Renal pelvis (tissue), 12 donors: ENCODE data around the gene IFNAR2. TPM values are rescaled to one million over a fixed set of nuclear protein-coding genes. Genes with fewer than 3 reads are reported as not detected.

Source experiments
- DNase-seq: peaks from one replicate; pipeline ENCODE4 v3.0.0-alpha.2; 2013
- long read RNA-seq, 16 experiments: transcript quantifications; one replicate each; lab custom pipeline, GENCODE V29; 2026
- polyA plus RNA-seq, 3 donors: library from polyadenylated mRNA; unstranded; fragments of 120-200 nt; gene quantifications; one replicate each; pipeline ENCODE4 v1.2.1, GENCODE V29; 2013; ENCODE audit not compliant: insufficient read length in 3 of 3

Gene IFNAR2
- polyA plus RNA-seq = 10 to 100 TPM; 14.9 to 21.8 (median 15.2) TPM
- long read RNA-seq, donor 1, full-length matches to known transcripts = 7 of 7 reads
- long read RNA-seq, donor 1, partial matches to known transcripts = 0 of 7 reads
- long read RNA-seq, donor 1, other reads (novel, unspliced or antisense) = 0 of 7 reads
- long read RNA-seq, donor 2, full-length matches to known transcripts = 5 of 5 reads
- long read RNA-seq, donor 2, partial matches to known transcripts = 0 of 5 reads
- long read RNA-seq, donor 2, other reads (novel, unspliced or antisense) = 0 of 5 reads
- long read RNA-seq, donor 3, partial matches to known transcripts = 0 of 4 reads
- long read RNA-seq, donor 3, other reads (novel, unspliced or antisense) = 0 of 4 reads
- long read RNA-seq, donor 4, full-length matches to known transcripts = 7 of 7 reads
- long read RNA-seq, donor 4, partial matches to known transcripts = 0 of 7 reads
- long read RNA-seq, donor 4, other reads (novel, unspliced or antisense) = 0 of 7 reads
- long read RNA-seq, donor 5, full-length matches to known transcripts = 3 of 3 reads
- long read RNA-seq, donor 5, partial matches to known transcripts = 0 of 3 reads
- long read RNA-seq, donor 5, other reads (novel, unspliced or antisense) = 0 of 3 reads
- long read RNA-seq, donor 6, full-length matches to known transcripts = 6 of 6 reads
- long read RNA-seq, donor 6, partial matches to known transcripts = 0 of 6 reads
- long read RNA-seq, donor 6, other reads (novel, unspliced or antisense) = 0 of 6 reads
- long read RNA-seq, donor 7, full-length matches to known transcripts = 6 of 6 reads
- long read RNA-seq, donor 7, partial matches to known transcripts = 0 of 6 reads
- long read RNA-seq, donor 7, other reads (novel, unspliced or antisense) = 0 of 6 reads
- long read RNA-seq, donor 8, full-length matches to known transcripts = 2 of 2 reads
- long read RNA-seq, donor 8, partial matches to known transcripts = 0 of 2 reads
- long read RNA-seq, donor 8, other reads (novel, unspliced or antisense) = 0 of 2 reads
- long read RNA-seq, donor 9, partial matches to known transcripts = 0 of 4 reads
- long read RNA-seq, donor 9, other reads (novel, unspliced or antisense) = 0 of 4 reads
- long read RNA-seq, donor 10, full-length matches to known transcripts = 5 of 5 reads
- long read RNA-seq, donor 10, partial matches to known transcripts = 0 of 5 reads
- long read RNA-seq, donor 10, other reads (novel, unspliced or antisense) = 0 of 5 reads
- long read RNA-seq, donor 11, transcript IFNAR2-204 (9 exons, 1,389 nt) = major isoform, 5 of 5 reads
- long read RNA-seq, donor 11, partial matches to known transcripts = 0 of 5 reads
- long read RNA-seq, donor 11, other reads (novel, unspliced or antisense) = 0 of 5 reads
- long read RNA-seq, donor 12, full-length matches to known transcripts = 8 of 8 reads
- long read RNA-seq, donor 12, partial matches to known transcripts = 0 of 8 reads
- long read RNA-seq, donor 12, other reads (novel, unspliced or antisense) = 0 of 8 reads
- long read RNA-seq, donor 13, partial matches to known transcripts = 0 of 4 reads
- long read RNA-seq, donor 13, other reads (novel, unspliced or antisense) = 0 of 4 reads
- long read RNA-seq, donor 14, partial matches to known transcripts = 0 of 3 reads
- long read RNA-seq, donor 14, other reads (novel, unspliced or antisense) = 0 of 3 reads
- long read RNA-seq, donor 15, full-length matches to known transcripts = 10 of 10 reads
- long read RNA-seq, donor 15, partial matches to known transcripts = 0 of 10 reads
- long read RNA-seq, donor 15, other reads (novel, unspliced or antisense) = 0 of 10 reads
- long read RNA-seq, donor 16, full-length matches to known transcripts = 3 of 3 reads
- long read RNA-seq, donor 16, partial matches to known transcripts = 0 of 3 reads
- long read RNA-seq, donor 16, other reads (novel, unspliced or antisense) = 0 of 3 reads

DNA sequence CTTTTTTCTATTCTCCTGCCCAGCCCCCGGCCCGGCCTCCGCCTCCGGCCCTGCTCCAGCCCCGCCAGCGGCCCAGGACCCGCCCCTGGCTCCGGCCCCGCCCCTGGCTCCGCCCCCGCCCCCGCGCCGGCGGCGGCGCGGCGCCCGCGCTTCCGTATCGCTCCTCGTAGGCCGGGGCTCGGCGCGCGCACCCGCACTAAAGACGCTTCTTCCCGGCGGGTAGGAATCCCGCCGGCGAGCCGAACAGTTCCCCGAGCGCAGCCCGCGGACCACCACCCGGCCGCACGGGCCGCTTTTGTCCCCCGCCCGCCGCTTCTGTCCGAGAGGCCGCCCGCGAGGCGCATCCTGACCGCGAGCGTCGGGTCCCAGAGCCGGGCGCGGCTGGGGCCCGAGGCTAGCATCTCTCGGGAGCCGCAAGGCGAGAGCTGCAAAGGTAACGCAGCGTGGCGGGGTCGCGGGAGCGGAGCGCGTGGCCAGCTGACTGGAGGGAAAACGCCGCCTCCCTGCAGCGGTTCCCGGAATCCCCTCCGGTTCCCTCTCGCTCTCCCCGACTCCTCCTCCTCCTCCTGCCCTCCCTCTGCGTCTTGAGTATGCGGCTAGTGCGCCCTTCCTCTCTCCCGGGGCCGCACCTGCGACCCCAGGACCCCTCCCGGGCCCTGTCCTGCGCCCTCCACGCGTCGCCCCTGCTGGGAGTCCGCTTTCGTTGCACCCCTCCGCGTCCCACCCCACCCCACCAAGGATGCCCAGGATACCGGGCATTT lies at the start of gene IFNAR2:
Gene IFNAR2 (plus strand): TSS at position 155 of the 761 bp plus-strand sequence. CDS start 11,985 bp downstream, outside the sequence.
- DNase-seq = peak; percentile 73

DNA sequence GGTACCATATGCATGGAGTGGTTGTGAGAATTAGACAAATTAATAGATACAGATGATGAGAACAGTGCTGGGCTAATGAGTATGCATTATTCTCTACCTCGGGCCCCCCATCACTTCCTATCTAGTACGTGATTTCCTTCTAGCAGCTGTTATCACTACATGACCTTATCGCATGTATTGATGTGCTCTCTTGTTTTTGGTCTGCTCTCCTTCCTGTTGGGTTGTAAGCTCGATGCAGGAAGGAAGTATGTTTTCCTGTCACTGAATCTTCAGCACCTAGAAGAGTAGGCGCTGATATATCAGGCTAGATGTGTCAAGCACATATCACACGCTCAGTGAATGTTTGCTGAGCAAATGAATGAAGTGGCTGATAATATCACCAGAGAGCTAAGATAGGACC lies 43.9 kb upstream of the IFNAR2 start:
- DNase-seq = no peak

DNA sequence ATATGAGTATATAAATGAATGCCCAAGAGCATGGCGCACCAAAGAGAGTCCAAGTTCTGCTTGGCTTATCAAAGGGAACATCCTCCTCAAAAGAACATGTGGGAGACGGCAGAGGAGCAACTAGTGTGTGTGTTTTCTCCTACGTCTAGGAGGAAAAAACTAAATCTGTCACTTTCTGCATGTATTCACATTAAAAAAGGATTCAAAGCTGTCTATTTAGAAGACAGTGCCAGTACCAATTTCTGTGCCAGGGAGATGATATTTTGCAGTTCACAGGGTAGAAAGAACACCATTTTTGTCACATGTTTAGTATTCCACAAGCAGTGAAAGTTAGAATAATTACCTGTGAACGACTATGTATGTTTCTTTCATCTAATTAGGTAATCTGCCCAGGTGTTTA lies 42.5 kb upstream of the IFNAR2 start:
- no peak for DNase-seq

DNA sequence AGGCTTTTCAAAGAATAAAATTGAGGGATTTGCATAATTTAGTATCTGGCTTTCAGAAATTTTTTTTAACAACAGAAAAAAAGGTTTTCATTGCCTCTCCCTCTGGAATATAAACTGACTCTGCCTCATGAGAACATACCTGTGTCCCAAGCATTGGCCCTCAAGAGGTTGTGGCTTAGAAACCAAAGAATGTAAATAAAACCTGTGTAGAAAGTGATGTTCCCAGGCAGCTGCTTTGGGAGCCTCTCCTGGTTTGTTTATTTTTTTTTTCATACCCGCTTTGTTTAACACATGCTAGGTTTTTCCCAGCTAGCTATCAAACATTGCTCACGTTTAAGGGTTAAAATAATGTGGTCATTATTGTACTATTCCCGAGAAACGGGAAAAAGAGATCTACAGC lies 40.5 kb upstream of the IFNAR2 start:
- no peak for DNase-seq

DNA sequence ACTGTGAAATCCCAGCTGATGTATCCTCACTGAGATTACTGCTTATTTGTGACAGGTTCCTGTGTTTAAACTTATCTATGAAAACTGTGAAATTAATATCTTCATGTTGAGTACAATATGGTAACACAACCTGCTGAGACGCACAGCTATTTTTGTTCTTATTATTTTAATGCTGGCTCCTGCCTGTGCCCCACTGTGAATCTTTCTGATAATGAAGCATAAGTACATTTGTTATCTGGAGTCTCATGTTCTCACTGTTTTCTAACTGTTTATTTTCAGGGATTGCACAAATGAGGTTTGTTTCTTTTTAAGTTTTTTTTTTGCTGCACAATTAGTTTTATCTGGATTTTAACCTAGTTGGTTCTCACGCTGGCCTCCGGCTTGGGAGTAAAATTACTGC lies 39.9 kb upstream of the IFNAR2 start:
- DNase-seq = no peak

DNA sequence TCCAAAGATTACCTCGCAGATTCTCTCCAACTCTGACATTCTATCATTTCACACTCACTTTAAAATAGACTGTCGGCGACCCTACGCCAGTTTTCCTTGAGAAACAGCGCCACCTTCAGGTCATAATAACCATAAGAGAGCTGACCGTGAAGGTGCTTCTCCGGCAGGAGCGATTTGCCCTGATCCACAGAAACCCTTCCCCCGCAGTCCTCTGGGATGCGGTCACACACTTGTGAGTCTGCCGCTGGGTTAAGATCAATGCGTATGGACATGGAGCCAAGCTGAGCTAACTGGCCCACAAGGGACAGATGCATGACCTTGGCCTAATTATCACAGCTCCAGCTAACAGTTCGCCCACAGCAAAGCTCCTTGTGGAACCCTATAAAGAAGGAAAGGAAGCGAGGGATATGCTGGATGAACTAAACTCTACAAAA lies 32.8 kb upstream of the IFNAR2 start:
- peak; percentile 72 for DNase-seq

DNA sequence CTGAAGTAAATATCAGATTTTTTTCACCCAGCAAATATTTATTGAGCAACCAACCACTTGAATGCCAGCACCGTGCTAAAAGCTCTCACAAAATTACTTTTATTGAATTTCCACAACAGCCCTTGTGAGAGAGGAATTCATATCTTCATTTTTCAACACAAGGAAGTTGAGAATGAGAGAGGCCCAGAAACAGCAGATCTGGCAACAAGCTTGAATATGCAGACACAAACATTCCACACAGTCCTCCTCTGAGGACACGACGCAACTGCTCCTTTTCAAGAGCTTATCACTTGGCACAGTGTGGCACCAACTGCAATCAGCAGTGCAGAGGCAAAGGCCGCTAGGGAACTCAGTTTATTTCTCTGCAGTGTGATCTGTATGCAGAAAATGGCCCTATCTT lies 32.2 kb upstream of the IFNAR2 start:
- no peak for DNase-seq

DNA sequence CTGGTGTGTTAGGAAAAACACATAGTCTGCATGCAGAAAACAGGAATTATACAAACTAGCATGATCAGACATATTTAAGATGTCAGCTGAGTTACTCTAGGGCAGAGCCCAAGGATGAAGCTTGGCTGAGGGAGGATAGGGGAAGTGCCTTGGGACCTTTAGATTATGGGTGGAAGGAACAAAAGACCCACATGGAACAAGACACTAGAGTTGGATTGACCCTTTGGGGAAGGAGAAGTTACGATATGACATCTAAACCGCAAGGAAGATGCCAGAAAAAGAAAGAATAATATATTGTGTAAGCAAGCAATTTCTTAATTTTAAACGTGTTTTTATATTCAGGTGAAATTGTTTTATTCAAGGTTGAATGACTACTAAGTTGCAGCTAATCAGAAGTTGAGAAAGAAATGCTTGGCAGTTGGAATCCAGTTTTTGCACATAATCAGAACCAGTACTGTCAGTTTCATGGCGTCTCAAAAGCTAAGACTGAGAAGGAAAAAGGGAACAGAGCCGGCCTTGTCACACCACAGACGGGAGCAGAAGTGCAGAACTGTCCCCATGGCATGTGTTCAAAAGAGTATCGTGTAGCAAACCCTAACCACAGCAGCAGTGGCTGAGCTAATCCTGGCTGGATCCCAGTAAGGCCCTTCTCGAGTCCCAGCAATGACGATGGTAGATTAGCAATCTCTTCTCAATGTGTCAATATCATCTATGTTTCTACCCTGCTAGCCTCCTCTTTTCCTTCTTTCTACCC lies 31.2 kb upstream of the IFNAR2 start:
- DNase-seq = no peak

DNA sequence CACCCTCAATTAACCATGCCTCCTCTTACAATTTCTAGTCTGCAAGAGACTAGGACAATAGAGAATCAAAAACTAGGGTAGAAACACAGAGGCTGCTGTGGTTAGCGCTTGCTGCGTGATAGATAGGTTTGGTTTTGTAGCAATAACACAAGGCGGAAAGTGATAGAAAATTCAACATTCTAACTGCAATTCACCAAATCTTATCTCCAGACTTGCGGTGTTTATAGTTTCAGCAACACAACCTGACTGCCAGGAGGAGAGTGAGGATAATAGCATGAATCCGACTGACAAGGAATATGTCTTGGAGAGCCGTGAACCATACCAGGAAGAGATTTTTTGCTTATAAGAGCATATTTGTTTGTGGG lies 30.7 kb upstream of the IFNAR2 start:
- DNase-seq = no peak

DNA sequence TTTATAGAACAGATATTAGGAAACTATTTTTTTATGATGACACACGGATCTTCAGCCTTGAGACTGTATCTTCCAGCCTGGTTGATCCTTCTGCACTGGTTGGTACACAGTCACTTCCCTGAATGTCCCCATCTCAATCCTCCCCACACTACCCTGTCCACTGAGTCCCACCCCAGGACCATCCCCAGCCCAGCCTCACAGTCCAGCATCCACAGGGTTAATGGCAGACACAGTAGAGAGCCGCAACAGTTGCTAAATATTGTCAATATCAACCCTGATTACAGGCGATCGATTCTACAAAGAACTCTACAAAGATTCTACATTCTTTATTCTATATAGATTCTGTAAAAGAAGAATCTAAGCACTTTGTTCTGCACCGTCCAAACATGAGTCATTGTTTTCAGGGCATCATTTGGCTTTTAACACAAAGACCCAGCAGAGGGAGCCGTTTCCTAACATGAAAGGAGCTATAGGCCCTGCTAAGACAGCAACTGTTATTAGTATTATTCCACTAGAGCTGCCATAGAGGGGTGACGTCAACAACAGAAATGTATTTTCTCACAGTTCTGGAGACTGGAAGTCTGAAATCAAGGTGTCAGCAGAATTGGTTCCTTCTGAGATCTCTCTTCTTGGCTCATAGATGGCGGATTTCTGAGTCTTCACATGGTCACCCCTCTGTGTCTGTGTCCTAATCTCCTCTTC lies 30.1 kb upstream of the IFNAR2 start:
- DNase-seq = peak; percentile 90

DNA sequence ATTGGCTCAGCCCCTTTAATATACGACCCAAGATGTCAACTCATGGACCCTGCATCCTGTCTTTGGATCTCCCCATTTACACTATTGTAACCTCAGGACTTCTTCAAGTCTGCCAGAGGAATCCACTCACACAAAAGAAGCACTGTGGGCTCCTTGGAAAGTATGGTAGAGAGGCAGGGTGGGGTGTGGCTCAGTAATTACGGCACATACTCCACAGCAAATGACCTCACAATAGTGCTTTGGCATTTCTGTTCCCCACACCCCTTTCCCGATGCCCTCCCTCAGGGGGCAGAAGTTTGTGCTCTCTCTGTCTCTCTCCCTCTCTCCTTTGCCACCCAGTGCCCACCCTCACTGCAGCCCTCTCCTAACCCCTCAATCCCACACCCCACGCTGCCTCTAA lies 27.8 kb upstream of the IFNAR2 start:
- no peak for DNase-seq

DNA sequence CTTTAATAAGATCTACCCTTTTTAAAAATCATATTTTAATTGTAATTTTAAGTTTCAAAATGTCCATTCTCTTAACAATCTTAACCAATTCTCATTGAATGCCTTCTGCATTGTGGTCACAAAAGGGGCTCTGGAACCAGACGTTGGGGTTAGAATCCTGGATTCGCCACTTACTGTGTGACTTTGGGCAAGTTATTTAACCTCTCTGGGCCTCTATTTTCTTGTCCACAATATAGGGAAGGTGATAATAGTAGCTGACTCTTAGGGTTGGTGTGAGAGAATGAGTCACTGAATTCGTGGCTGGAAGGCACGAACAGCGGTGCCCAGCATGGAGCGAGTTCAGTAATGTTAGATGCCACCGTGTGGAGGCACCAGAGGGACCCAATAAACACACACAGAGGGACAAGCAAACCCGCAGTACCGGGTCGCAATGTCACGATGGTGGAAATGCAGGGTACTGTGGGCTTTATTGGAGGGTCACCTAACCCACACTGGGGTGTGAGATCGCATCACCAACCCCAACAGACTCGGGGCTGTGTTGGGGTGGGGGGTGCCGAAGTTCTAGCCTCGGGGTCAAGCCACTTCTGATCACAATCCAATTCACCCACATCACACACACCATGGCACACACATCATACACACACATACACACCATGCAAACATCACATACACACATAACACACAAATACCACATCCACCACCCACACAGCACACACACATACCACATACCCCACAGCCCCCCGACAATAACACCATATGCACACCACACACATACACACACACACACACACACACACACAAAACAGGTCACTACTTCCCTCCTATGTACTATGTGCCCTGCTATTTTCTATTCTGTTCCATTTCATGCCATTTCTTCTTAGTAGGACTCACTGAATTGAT lies 27.0 kb upstream of the IFNAR2 start:
- DNase-seq = no peak

DNA sequence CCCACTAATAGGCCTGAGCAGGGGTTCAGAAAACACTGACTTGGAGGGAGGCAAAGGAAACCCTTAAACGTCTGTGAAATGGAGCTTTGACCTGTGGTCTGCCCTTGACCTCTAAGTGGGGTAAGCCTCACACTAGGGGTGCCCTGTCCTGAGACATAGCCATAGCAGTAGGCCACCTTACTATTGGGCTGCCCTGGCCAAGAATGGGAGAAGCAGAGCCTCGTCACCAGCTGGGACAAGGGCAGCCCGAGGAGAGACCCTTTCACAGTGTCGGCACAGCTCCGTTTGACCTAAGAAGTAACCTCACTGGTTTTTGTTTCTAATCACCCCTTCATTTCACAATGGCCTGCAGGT lies 26.4 kb upstream of the IFNAR2 start:
- no peak for DNase-seq

DNA sequence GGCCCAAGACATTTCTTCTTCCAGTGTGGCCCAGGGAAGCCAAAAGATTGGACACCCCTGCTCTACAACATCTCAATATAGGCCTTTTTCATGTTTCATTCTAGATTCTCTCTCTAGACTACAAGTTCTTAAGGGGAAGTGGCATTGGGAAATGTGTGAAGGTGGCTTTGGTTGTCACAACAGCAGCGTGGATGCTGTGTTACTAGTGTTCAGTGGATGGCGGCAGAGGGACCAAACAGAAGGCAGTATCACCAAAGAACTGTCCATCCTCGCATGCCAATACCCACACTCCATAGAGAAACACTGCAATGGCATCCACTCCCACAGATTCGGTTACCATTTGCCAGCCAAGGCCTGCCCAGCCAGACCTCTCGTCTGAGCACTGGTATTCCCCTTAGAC lies 24.3 kb upstream of the IFNAR2 start:
- no peak for DNase-seq

DNA sequence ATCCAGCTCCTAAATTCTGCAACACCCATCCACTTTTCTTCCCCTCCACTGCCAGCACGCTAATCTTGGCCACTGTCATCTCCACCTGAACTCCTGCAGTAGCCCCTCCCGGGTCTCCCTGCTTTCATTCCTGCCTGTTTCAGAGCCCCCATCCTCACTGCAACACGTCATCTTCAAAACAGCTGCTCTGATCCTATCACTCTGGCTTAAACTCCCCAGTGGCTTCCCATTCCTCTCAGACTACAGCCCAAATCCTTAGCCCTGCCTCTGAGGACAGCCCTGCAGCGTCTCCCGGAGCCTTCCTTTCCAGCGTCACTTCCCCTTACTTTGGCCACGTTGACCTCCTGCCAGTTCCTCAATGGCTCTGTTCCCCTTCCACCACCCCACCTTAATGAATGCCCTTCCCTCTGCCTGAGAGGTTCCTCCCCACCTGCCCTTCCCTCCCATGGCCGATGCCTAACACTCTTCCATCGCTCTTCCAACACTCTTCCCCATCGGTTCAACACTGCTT lies 22.9 kb upstream of the IFNAR2 start:
- no peak for DNase-seq

DNA sequence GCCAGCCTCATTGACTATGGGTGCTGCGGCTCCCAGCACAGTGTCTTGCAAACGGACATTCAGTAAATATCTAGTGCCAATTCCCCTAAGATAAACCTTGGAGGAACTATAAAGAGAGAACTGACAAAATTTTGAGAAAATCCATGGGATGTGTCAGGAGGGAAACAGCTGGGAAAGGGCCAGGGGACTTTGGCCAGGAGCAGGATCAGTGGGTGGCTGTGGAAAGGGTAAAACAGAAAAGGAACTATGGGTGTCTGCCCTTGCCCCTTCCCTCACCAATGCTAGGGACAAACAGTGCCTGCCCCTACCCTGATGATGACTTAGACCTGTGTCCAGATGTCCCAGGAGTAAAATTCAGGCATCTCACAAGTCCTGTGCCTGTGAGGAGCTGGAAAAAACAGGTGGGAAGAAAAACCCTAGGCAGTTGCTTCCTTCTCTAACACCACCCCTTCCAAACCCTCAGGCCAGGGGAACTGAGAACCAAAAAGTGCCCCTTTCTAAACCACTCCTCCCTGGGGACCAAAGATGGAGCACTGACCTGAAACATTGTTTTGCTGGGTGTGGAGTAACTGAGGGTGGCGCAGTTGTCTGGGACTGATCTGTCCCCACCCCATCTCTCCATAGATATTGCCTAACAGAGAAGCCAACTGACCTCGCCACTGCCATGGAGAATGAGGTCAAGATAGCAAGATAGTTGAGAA lies 22.1 kb upstream of the IFNAR2 start:
- no peak for DNase-seq

DNA sequence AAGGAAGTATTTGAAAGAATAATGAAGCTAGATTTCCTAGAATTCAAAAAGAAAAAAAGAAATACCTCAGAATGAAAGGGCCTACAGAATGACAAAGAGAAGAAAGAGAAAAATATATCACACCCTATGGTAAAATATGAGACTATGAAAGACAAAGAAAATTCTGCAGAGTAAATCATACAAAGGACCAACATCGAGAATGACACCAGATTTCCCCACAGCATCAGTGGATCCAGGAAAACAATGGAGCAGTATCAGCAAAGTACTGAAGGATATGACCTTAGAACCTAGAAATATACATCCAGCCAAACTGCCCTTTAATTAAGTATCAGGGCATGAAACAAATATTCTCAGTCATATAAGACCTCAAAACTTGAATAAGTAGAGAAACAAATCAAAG lies 21.2 kb upstream of the IFNAR2 start:
- no peak for DNase-seq
